GM12874 (cell line): ENCODE measurements around the gene TMTC4.

Experiments used
- CTCF ChIP-seq: IDR thresholded peaks from 2 replicates; pipeline ENCODE4 v1.5.1; 2011; ENCODE audit warnings: low read depth, mild to moderate bottlenecking, control low read depth, low read length, moderate library complexity; ENCODE audit not compliant: insufficient read depth

TMTC4 gene

GRCh38 chr13:100707818-100708740, 33.5 kb upstream of the TMTC4 start:
- no peak for TF ChIP-seq CTCF

- TF ChIP-seq CTCF: no peak
These were observed 20.8 kb upstream of the TMTC4 start for GRCh38 chr13:100695509-100695773.

GRCh38 chr13:100694722-100695508, 20.3 kb upstream of the TMTC4 start:
- no peak; the same call in 1 of the 2 replicates for TF ChIP-seq CTCF

- TF ChIP-seq CTCF: no peak
These were observed 14.6 kb upstream of the TMTC4 start for GRCh38 chr13:100689191-100689590.

GRCh38 chr13:100680131-100680530, 5.5 kb upstream of the TMTC4 start:
- no peak for TF ChIP-seq CTCF

- TF ChIP-seq CTCF: no peak
These were observed 1.1 kb upstream of the TMTC4 start for GRCh38 chr13:100675661-100676129.

- peak; percentile 12; the same call in 1 of the 2 replicates for TF ChIP-seq CTCF
These were observed 471 bp upstream of the TMTC4 start for GRCh38 chr13:100674872-100675660.
